D721Med (cell line): ENCODE results near the gene PRAC2.

Experiments used
- DNase-seq: peaks from one replicate; pipeline ENCODE4 v3.0.0; 2011; ENCODE audit warnings: low spot score; ENCODE audit not compliant: insufficient read length
- FAIRE-seq: peaks from 2 replicates; lab custom pipeline; 2011; peaks lifted over from hg19 to GRCh38; lab: Jason Lieb, UNC
- CTCF ChIP-seq: IDR thresholded peaks from 2 replicates; pipeline ENCODE4 v1.5.1; 2012; ENCODE audit warnings: mild to moderate bottlenecking, control low read depth; ENCODE audit not compliant: insufficient read depth; ENCODE audit errors: missing control alignments

PRAC2 gene

GRCh38 chr17:48722201-48722907, 631 bp upstream of the PRAC2 start, which contains the start of gene PRAC1:
Gene PRAC1, minus strand, starts transcription at chr17:48722518. Its CDS starts 126 bp downstream, at chr17:48722392.
- FAIRE-seq (no peak), DNase-seq (no peak)
- no peak for TF ChIP-seq CTCF

- FAIRE-seq (no peak), DNase-seq (no peak)
- TF ChIP-seq CTCF = no peak
Measured at GRCh38 chr17:48723423-48724250, 652 bp downstream of the PRAC2 start.

GRCh38 chr17:48724251-48725003, 1.4 kb downstream of the PRAC2 start:
- peak; percentile 95 for TF ChIP-seq CTCF
- FAIRE-seq (no peak), DNase-seq (no peak)

- FAIRE-seq (no peak), DNase-seq (no peak)
- TF ChIP-seq CTCF = no peak
Measured at GRCh38 chr17:48725004-48725287, 2.0 kb downstream of the PRAC2 start.

- FAIRE-seq (no peak), DNase-seq (no peak)
- TF ChIP-seq CTCF = no peak
Measured at GRCh38 chr17:48725288-48726064, 2.5 kb downstream of the PRAC2 start.

- no peak for TF ChIP-seq CTCF
- FAIRE-seq (no peak), DNase-seq (no peak)
Measured at GRCh38 chr17:48726114-48726915, 3.3 kb downstream of the PRAC2 start.
